Esophagus squamous epithelium (tissue), 4 donors: ENCODE measurements around the gene TLR4.

Experiments used
- CTCF ChIP-seq, 6 experiments: fragments of 450-650 bp in 4 of 6; fragments of 200-600 bp in 2 of 6; sonication (generic) in 2 of 6; IDR thresholded peaks; one replicate each; pipeline ENCODE4 v1.5.1; 2016 to 2019; ENCODE audit warnings: antibody characterized with exemption in 6 of 6, mild to moderate bottlenecking in 4 of 6, moderate library complexity in 4 of 6
- POLR2A ChIP-seq, 4 donors: fragments of 450-650 bp; IDR thresholded peaks; one replicate each; pipeline ENCODE4 v1.6.1; 2017; ENCODE audit warnings: antibody characterized with exemption in 4 of 4, mild to moderate bottlenecking in 4 of 4, moderate library complexity in 3 of 4

- TF ChIP-seq CTCF (IDR thresholded peaks at IDR 0.05) (no peak), POLR2A (IDR thresholded peaks at IDR 0.05) (no peak)
Measured at GRCh38 chr9:117747386-117747970, 43.3 kb downstream of the TLR4 start.
